ENCODE measurements around the gene MYOF. TPM values are rescaled to one million over a fixed set of nuclear protein-coding genes. Genes with fewer than 3 reads are reported as not detected.
"Not testable (repeated sequence)": the region's sequence is repeated elsewhere in the genome, so short reads cannot be mapped to it uniquely, and the experiment has no call there.

The MYOF gene
- total RNA-seq, 2 donors from 2014 or later = 30.6 to 50.2 TPM

DNA sequence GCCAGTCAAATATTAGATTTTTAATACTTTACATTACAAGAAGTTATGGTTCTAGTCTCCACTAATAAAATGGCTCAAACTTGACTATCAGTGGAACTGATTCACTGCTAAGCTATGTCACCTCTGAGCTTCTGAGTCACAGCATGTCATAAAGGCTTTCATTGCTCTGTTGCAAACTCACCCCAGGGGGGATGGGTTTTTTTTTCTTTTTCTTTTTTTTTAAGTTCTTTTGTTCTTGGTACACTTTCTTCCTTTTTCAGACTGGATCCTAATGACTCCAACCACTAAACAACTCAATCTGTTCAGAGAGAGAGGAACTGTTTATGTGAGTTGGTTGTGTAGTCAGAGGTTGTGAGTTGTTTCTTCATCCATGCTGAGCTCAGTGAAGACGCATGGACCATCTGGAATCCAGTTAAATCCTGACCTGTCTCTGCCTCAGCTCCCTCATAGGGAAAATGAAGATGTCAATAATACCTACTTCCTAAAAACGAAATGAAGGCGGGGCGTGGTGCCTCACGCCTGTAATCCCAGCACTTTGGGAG, 11.0 kb downstream of the MYOF start:
- Mint-ChIP-seq H3K4me1 (no peaks in the 10 kb centered on the region), H3K4me3 (no peak overlapping the region), H3K27ac (no peak overlapping the region), H3K9me3 (no peaks in the 10 kb centered on the region), H3K36me3 (ENCODE audit: low read depth) (peaks cover 5% of the 10 kb centered on the region), H3K27me3 (no peaks in the 10 kb centered on the region)
- peak; percentile 81 for ATAC-seq (replicated peaks)

DNA sequence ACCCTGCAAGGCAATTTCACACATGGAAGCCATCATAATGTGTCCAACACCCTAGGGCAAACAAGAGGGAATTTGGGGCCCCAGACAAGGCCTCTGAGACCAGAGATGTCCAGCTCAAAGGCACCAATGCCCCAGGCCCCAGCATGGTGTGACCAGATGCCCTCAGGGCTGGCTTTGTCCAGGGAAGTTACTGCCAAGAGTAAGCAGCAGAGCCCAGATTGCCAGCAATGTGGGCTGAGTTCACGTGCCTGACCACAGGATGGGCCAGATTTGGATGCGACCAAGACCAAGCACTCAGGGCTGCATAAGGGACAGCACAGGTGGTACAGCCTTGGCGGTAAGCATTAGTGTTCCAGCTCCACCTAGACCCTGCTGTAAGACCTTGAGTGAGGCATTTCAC, 12.7 kb downstream of the MYOF start:
- Mint-ChIP-seq H3K27me3 (no peaks in the 10 kb centered on the region), H3K4me3 (no peak overlapping the region), H3K27ac (no peak overlapping the region), H3K36me3 (ENCODE audit: low read depth) (peaks cover 5% of the 10 kb centered on the region), H3K9me3 (no peaks in the 10 kb centered on the region), H3K4me1 (no peaks in the 10 kb centered on the region)
- no peak for ATAC-seq (replicated peaks)

- Mint-ChIP-seq H3K4me1 (no peaks in the 10 kb centered on the region), H3K9me3 (no peaks in the 10 kb centered on the region), H3K27me3 (no peaks in the 10 kb centered on the region), H3K4me3 (no peak overlapping the region), H3K27ac (no peak overlapping the region), H3K36me3 (ENCODE audit: low read depth) (peaks cover 5% of the 10 kb centered on the region)
- no peak for ATAC-seq (replicated peaks)
These were observed 13.5 kb downstream of the MYOF start for GRCh38 chr10:93468461-93469213.

DNA sequence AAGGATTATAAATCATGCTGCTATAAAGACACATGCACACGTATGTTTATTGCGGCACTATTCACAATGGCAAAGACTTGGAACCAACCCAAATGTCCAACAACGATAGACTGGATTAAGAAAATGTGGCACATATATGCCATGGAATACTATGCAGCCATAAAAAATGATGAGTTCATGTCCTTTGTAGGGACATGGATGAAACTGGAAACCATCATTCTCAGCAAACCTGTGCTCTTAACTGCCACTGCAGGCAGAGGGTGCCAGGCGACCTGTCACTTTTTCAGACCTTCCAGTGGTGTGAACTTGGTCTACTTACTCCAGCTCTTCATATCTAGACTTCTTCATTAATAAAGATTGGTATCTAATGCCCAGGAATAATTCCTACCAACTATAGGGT, 14.5 kb downstream of the MYOF start:
- H3K27ac Mint-ChIP-seq = peak overlapping the region; percentile 33
- not testable (repeated sequence) for H3K4me3 Mint-ChIP-seq; H3K4me1 Mint-ChIP-seq; H3K36me3 Mint-ChIP-seq (ENCODE audit: low read depth); ATAC-seq (replicated peaks); H3K27me3 Mint-ChIP-seq; H3K9me3 Mint-ChIP-seq

GRCh38 chr10:93465806-93466675, 16.1 kb downstream of the MYOF start:
- Mint-ChIP-seq H3K27me3 (no peaks in the 10 kb centered on the region), H3K36me3 (ENCODE audit: low read depth) (peaks cover 15% of the 10 kb centered on the region), H3K9me3 (no peaks in the 10 kb centered on the region), H3K4me3 (no peak overlapping the region), H3K4me1 (peaks cover 16% of the 10 kb centered on the region), H3K27ac (no peak overlapping the region)
- no peak for ATAC-seq (replicated peaks)

GRCh38 chr10:93464776-93465388, 17.3 kb downstream of the MYOF start:
- no peak overlapping the region for H3K27ac Mint-ChIP-seq
- H3K4me1 Mint-ChIP-seq = peaks cover 17% of the 10 kb centered on the region
- H3K9me3 Mint-ChIP-seq = no peaks in the 10 kb centered on the region

GRCh38 chr10:93463723-93464476, 18.2 kb downstream of the MYOF start:
- H3K4me3 Mint-ChIP-seq = no peak overlapping the region
- H3K36me3 Mint-ChIP-seq (ENCODE audit: low read depth) = peaks cover 26% of the 10 kb centered on the region
- peaks cover 19% of the 10 kb centered on the region for H3K4me1 Mint-ChIP-seq
- H3K9me3 Mint-ChIP-seq = no peaks in the 10 kb centered on the region
- ATAC-seq (replicated peaks) = no peak
- no peak overlapping the region for H3K27ac Mint-ChIP-seq
- H3K27me3 Mint-ChIP-seq = no peaks in the 10 kb centered on the region

More at GRCh38 chr10:93464776-93465388, 17.3 kb downstream of the MYOF start:
- Mint-ChIP-seq H3K27me3 (no peaks in the 10 kb centered on the region), H3K4me3 (no peak overlapping the region), H3K36me3 (ENCODE audit: low read depth) (peaks cover 22% of the 10 kb centered on the region)
- no peak for ATAC-seq (replicated peaks)

DNA sequence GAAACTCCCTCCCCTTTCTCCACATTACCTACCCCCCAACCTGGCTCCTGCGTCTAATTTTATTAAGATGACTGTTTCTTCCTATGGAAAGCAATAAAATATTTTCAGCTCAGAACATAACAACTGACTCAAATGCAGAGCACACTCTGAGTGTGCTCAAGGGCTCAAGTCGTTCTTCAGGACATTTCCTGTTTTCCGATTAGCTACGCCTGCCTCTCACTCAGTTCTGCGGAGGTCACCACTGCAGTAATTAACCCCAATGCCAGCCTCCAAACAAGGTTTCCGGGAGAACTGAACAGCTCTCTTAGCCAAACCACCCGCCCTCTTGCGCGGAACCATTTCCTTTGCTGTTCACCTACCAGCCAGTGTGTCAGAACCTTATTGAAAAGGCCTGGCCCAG, 19.3 kb downstream of the MYOF start:
- Mint-ChIP-seq H3K4me1 (peaks cover 22% of the 10 kb centered on the region), H3K36me3 (ENCODE audit: low read depth) (peaks cover 22% of the 10 kb centered on the region), H3K4me3 (peak overlapping the region; percentile 67), H3K27ac (peak overlapping the region; percentile 85), H3K9me3 (no peaks in the 10 kb centered on the region), H3K27me3 (no peaks in the 10 kb centered on the region)
- ATAC-seq (replicated peaks) = peak; percentile 84

DNA sequence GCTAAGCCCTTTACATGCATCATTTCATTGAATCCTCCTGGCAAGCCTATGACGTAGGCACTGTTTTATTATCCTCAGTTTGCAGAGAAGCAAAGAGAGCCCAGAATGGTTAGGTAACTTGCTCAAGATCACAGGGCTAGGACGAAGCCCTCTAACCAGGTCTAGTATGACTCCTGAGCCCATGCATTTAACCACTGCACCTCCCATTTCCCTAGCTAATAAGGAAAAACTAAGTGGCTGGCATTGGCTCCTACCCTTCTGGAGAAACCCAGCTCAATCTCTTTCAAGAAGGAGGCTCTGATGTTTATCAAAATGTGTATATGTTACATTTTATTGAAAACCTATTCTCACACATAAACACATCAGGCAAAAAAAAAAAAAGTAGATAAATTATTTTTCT, 19.8 kb downstream of the MYOF start:
- Mint-ChIP-seq H3K4me3 (peak overlapping the region; percentile 67), H3K27ac (peak overlapping the region; percentile 85), H3K27me3 (no peaks in the 10 kb centered on the region), H3K4me1 (peaks cover 22% of the 10 kb centered on the region), H3K9me3 (no peaks in the 10 kb centered on the region), H3K36me3 (ENCODE audit: low read depth) (peaks cover 21% of the 10 kb centered on the region)
- ATAC-seq (replicated peaks) = no peak

DNA sequence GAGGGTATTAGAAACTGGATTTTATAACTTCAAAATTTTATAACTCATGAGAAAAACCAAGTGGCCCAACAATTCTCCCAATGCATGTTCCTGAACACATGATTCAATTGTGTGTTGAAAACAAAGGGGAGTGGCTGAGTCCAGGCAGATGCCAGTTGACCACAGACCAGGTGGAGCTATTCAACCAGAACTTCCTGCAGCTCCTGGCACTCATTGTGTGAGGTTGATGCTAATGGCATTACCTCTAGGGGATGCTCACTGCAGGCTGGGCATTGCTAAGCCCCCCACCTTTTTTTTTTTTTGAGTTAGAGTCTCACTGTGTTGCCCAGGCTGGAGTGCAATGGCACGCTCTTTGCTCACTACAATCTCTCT, 20.3 kb downstream of the MYOF start:
- H3K27ac Mint-ChIP-seq = peak overlapping the region; percentile 53
- H3K27me3 Mint-ChIP-seq = no peaks in the 10 kb centered on the region
- ATAC-seq (replicated peaks) = no peak

GRCh38 chr10:93461109-93461806, 20.9 kb downstream of the MYOF start:
- no peak overlapping the region for H3K4me3 Mint-ChIP-seq
- peaks cover 22% of the 10 kb centered on the region for H3K4me1 Mint-ChIP-seq
- peak overlapping the region; percentile 53 for H3K27ac Mint-ChIP-seq
- H3K9me3 Mint-ChIP-seq = no peaks in the 10 kb centered on the region
- no peak for ATAC-seq (replicated peaks)
- no peaks in the 10 kb centered on the region for H3K27me3 Mint-ChIP-seq
- peaks cover 31% of the 10 kb centered on the region for H3K36me3 Mint-ChIP-seq (ENCODE audit: low read depth)

More for the DNA sequence above, 20.3 kb downstream of the MYOF start:
- Mint-ChIP-seq H3K4me1 (peaks cover 22% of the 10 kb centered on the region), H3K4me3 (no peak overlapping the region), H3K36me3 (ENCODE audit: low read depth) (peaks cover 25% of the 10 kb centered on the region), H3K9me3 (no peaks in the 10 kb centered on the region)

DNA sequence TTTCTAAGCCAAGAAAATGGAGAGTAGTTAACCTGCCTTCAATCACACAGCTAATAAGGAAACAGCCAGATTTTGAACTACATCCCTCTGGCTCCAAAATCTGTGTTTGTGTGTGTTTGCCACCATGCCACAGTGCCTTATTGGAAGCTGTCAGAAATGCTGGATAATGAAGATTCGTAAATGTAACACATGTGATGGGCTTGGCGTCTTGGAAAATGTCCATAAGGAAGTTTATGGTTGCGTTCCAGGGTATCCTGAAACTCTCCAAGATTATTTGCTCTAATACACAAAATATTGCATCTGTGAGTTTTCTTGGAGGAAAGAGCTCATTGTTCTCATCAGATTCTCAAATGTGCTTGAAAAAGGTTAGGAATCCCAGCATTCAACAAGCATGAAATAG, 22.7 kb downstream of the MYOF start:
- no peak for ATAC-seq (replicated peaks)
- peaks cover 22% of the 10 kb centered on the region for H3K4me1 Mint-ChIP-seq
- peak overlapping the region; percentile 76 for H3K27ac Mint-ChIP-seq
- H3K9me3 Mint-ChIP-seq = no peaks in the 10 kb centered on the region
- no peak overlapping the region for H3K4me3 Mint-ChIP-seq
- H3K36me3 Mint-ChIP-seq (ENCODE audit: low read depth) = peaks cover 42% of the 10 kb centered on the region
- H3K27me3 Mint-ChIP-seq = no peaks in the 10 kb centered on the region

DNA sequence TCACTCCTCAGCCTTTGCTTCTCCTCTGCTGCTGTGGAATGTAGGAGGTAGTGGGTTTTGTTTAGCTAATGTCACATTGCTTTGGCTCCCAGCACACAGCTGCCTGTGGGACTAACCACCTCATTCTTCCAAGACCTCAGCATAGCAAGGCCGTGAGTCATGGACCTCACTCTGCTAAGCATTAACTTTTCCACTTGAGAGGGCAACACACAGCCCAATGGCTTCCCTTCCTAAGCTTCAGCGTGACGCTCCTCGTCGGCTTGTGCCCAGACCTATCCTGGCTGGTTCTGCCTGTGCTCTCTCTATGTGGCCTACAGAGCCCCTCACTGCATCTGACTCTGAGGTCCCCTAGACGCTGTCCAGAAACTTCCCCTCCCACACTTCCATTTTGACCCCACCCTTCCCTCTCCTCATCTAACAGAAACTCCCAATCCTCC, 23.3 kb downstream of the MYOF start:
- no peaks in the 10 kb centered on the region for H3K27me3 Mint-ChIP-seq
- peak overlapping the region; percentile 76 for H3K27ac Mint-ChIP-seq
- peaks cover 42% of the 10 kb centered on the region for H3K36me3 Mint-ChIP-seq (ENCODE audit: low read depth)
- H3K4me3 Mint-ChIP-seq = no peak overlapping the region
- H3K9me3 Mint-ChIP-seq = no peaks in the 10 kb centered on the region
- peak; percentile 68 for ATAC-seq (replicated peaks)
- H3K4me1 Mint-ChIP-seq = peaks cover 22% of the 10 kb centered on the region
